Eye (tissue), 1 donor: ENCODE measurements around the gene IGFN1.

Source experiments
- DNase-seq: peaks from one replicate; pipeline ENCODE4 v3.0.0-alpha.2; 2015

The IGFN1 gene

DNA sequence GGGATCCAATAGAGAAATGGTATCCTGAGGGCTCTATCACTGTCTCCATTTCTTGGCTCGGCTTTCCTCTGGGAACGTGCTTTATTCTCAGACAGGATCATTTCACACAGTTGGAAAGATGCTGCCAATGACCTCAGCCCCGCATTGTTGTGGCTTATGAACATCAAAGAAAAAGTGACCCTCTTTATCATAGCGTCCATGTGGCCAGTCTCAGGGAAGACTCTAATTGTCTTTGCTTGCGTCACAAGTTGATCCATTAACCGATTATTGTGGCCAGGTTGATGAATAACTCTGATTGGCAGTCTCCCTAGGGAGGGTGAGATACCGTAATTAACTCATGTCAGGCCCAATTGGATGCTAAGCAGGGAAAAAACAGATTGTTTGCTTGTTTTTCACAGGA is 26.0 kb upstream of the IGFN1 start:
- peak; percentile 38 for DNase-seq

DNA sequence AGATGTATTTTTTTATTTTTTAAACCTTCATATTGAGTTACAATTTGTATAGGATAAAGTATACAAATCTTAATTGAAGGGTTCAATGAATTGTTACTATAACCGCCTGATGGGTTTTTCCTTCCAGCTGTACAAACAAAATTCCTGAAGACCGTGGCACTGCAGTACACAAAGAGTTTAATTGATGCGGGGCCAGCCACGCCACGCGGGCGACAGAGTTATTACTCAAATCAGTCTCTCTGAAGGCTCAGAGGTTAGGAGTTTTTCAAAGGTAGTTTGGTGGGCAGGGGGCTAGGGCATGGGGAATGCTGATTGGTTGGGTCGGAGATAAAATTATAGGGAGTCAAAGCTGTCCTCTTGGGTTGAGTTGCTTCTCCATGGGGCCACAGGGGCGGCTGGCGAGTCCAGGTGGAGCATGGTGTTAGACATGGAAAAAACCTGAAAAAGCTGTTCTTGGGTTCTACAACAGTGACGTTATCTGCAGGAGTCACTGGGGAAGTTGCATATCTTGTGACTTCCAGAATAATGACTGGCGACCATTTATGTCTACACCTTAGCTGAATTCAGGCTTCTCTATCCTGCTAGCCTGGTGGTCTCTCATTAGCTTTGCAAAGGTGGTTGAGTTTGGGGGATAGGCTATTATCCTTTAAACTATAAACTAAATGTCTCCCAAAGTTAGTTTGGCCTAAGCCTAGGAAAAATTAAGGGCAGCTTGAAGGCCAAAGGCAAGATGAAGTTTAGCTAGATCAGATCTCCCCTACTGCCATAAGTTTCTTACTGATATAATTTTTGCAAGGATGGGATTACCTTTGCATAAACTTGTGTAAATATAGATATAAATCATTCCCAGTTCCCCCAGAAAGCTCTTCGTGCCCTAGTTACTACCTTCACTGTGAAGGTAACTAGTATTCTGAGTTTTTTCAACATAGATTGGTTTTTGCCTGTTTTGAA is 23.3 kb upstream of the IGFN1 start:
- no peak for DNase-seq

DNA sequence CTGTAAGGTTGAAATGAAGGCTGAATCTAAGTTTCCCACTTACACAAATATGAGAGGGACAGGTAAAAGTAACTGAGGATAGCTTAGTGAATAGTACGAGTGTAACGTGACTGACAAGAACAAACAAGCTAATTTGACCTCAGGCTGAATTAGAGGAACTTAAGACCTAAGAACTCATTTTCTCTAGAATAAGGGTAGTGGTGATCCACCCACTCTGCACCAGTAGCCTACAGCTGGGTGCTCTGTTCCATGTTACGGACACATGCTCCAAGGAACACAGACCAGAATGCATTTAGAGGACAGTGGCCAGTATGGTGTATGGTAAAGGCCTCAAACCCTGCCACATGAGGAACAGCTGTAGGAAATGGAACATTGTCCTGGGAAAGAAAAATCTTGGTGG is 21.4 kb upstream of the IGFN1 start:
- DNase-seq = no peak

DNA sequence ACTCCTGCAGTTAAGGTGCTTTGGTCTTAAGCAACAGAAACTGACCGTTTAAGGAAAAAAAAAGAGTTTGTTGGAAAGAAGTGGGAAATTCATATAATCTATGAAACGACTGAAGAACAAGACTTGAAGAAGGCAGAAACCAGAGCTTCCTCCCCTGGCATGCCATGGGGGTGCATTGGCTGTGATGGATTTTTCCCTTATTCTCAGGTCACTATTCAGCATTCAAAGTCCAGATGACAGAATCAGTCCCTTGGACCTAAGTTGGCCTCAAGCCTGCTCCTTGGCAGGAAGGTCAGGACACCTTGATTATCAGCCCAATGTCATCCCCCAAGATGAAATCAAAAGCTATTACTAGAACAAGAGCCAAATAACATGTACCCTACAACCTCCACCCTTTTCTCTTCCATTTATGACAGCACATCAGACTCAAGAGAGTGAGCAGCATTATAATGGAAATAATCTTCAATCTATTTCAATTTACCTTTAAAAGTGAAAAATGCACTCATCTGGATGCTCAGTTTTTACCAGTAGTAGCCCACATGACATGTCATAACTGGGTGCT is 20.6 kb upstream of the IGFN1 start:
- no peak for DNase-seq

DNA sequence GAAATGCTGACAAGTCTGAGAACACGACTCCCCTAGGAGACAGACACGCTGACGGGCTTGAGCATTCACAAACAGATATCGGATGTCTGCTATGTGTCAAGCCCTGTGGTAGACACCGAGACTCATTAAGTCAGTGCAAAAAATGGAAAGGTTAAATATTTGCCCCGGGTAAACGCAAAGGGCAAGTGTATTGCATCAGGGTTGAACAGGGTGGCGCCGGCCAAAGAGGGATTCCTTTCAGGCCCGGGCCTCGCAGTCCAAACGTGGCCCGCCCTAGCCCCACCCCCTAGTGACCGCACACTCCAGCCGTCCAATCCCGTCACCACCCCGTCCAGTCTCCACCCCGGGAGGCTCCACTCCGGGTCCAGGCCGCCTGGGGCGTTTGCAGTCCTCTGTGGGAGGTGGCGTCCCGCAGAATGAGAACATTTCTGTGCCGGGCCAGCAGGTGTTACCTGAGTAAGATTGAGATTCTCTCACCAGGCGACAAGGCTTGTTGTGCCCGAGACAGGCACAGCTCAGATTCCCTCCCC is 20.0 kb upstream of the IGFN1 start:
- peak; percentile 93 for DNase-seq

DNA sequence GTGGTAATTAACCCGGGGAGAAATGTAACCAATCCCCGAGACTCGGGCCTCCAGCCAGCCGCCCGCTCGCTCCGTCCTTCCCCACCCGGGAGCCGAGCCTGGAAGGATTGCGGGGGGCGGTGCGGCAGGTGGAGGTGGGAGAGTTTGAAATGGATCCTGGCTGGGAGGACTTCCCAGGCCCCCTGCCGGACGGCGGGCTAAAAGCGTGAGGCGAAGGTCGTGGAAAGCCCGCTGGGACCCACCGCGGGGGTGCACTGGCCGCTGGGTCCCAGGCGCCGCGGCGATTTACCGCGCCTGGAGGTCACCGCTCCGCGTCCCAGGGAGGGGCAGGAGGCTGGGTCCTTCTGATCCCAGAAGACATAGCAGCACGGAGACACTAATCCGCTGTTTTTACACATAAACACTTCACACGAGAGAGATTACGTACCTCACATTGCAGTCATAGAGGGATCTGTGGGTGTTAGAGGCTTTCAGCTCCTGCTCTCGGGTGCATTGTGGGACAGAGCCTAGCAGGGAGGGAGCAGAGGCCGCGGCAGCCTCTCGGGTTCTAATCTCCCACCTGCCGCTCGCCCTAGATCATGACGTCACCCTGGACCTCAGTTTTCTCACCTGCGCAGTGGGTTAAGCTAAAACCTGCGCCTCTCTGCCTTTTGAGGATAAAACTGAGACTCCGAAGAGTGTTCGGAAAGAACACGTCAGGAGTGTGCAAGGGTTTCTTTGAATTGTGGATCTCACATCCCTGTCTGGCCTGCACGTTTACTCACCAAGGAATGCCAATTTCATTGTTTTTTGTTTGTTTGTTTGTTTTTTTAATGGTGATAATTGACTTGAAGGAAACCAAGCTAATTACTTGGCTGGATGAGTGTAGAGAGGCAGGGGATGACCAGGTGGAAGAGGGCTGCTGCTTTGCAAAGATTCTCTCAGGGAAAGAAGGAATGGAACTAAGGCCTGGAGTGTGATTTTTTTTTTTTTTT is 19.3 kb upstream of the IGFN1 start:
- DNase-seq = peak; percentile 84

DNA sequence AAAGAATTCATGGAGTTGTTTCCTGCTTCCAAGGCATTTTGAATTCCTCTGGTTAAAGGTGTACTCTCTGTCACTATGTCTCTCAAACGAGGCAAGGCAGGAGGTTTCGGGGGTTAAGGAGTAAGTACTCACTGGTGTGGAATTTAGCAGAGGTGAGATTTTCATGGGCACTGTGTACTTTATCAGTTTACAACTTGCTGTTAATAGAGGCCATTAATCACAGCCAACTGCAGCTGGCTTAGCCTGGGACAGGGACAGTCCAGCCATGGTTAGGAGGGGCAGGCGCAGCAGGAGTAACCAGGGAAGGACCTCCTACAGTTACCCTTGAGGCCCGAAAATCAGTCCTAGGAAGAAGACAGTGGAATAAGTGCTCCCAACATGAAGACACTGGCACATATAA is 18.3 kb upstream of the IGFN1 start:
- no peak for DNase-seq

DNA sequence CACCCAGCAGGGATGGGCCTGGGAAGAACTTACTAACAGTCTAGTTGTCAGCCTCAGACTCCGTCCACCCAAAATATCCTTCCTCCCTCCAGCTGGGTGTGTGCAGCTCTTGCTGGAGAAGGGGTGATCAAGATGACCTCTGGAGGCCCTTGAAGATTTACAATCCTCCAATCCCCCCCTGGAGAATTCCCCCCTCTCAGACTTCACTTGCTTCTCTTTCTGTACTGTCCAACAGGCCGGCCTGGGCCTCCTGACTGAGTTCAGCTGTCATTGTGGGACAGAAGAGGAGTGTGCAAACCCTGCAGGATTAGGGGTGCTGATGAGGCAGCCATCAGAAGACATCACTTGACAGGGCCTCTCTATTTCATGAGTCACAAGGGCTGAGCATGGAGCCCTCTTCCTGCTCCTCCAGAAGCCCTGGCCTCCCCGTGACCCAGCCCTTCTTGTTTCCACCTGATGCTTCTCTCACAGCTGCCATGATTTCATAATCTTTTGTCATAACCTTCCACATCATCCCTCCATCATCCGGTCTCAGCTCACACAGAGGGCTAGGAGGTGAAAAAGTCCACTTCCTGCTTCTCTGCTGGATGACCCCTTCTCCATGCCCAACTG is 17.5 kb upstream of the IGFN1 start:
- DNase-seq = no peak

DNA sequence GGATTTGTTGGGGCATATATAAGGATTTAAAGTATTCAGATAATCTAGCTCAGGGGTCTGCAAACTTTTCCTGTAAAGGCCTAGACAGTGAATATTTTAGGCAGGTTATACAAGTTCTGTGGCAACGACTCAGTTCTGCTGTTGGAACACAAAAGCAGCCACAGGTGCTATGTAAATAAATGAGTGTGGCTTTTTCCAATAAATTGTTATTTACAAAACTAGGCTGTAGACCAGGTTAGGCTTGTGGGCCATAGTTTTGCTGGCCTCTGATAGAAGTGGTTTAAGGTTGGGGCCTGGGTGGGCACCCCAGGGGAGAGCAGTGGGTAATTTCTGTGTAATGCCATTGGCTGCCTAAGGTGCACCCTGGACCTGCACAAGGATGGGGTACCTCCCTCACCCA is 16.9 kb upstream of the IGFN1 start:
- DNase-seq = no peak

DNA sequence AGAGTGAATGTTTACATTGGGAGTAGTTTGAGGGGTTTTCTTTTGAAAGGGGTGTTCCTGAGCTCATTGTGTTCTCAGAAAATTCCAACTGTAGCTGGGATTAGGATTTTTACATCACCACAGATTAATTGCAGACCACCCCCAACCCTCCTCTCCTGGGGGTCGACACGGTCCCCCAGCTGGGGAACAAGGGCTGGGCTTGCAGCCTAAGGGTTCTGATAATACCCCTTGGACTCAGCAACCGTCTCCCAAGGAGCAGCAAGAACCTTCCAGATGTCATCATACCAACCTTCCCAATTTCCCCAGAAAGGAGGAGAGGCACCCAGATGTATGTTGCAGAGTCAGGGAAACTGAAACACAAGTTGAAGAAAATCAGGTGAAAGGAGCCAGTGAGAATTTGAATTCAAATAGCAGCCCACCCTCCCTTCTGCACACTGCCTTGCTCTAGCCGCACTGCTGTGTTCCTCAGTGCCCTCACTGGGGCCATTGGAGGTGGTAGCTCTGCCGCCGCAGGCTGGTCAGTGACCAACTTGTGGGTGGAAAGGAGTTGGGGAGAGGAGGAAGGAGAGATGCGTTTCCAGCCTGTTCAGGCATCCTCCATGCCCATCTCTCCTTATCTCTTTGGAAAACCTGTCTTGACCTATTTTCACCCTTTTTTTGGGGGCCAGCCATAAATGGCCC is 14.7 kb upstream of the IGFN1 start:
- no peak for DNase-seq

DNA sequence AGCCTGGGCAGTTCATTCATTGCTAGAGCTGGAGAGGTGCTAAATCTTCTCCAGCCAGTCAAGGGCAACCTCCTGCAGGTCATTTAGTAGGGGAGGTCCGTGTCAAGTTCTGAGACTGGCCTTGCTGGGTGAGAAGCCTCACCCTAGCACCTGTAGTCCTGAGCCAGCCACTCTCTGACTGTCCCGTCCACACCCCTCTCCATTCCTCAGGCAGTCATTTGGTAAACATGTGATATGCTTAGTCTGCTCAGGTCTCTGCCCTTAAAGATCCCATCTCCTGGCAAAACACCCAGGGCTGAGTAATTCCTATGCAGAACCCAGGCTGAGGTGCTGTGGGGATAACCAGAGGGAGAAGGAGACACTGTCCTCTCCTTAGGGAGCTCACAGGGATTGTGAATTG is 13.7 kb upstream of the IGFN1 start:
- DNase-seq = no peak

DNA sequence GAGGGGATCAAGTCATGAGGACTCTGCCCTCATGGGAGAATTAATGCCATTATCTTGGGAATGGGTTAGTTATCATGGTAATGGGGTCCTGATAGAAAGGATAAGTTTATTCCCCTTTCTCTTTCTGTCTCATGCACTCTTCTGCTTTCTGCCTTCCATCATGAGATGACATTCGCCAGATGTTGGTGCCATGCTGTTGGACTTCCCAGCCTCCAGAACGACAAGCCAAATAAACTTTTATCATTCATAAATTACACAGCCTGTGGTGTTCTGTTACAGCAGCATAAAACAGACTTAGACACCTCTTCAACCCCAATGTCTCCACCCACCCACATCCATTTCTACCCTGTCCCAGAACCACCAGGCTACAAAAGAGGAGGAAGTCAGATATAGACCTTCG is 11.9 kb upstream of the IGFN1 start:
- no peak for DNase-seq

DNA sequence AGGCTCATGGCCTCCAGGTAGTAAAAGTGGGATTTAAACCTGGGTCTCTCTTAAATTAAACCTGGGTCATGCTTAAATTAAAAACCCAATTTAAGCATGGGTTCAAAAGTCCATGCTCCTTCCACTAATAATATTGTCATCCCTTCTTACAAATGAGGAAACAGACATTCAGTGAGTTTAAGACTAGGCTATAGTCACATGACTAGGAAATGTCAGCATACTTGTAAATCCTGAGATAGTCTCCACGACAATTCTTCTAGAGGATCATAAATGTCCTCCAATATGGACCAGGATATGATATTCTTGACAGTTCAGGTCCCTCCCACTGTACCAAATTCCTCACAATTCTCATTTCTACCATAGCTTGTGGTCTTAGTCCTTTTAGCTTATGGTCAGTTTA is 10.5 kb upstream of the IGFN1 start:
- DNase-seq = no peak

DNA sequence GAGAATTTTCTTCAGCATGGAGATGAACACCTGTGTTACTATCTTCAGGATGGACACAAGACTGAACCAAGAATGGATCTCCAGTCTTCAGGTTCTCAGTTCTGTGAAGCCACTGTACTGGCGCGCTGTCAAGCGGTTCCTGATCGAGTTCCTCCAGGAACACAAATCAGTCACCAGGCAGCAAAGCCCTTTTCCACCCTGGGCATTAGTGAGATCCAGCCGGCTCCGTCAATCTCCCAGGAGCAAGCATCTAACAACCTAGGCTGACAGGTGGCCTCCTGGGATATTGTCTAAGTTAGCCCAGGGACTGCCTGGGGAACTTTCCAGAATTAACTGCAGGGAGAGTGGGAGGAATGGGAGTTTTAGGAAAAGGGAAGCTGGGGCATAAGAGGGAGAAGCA is 9.7 kb upstream of the IGFN1 start:
- no peak for DNase-seq

DNA sequence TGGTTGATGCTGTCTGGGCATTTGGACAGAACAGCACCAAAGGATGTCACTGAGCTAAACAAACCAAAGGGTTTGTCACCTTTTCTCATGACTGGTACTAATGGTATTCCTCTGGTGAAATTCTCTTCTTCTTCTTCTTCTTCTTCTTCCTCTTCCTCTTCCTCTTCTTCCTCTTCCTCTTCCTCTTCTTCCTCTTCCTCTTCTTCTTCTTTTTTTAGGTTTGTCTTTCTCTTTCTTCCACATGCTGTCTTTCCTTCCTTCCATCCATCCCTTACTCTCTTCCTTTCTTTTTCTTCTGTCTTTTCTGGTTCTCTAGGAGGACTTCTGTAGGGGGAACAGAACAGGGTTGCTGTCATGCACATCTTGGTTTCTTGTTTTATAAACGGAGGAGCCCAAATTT is 9.3 kb upstream of the IGFN1 start:
- DNase-seq = no peak

DNA sequence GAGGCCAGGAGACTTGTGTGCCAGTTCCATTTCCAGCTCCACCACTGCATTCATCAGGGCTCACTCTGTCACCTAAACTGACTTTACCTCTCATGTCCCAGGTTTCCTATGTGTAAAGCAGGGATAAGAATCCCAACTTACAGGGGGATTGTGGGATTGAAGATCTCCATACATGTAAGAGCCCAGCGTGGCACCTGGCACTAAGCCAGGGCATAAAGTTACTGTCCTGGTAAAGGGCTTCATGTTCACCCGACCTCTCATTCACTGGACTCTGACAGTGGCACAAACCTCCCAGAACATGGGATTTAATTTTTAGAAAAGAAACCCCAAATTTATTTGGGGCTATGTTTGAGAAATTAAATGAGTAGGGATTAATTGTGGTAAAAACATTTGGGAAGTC is 8.9 kb upstream of the IGFN1 start:
- no peak for DNase-seq

DNA sequence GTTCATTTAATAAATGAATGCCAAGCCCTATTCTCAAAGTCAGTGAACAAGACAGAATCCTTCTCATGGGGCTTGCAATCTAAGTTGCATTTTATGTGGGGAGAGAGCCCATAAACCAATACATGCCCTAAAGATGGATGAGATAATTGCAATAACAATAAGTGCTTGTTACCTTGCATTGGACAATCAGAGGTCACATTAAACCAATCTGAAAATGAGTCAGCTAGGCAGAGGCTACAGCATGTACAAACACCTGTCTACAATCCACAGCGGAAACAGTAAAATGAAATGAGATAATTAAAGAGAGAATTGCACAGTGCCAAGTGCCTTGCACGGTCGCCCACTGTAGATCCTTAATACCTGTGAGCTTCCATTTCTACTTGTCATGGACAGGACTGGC is 7.4 kb upstream of the IGFN1 start:
- no peak for DNase-seq

DNA sequence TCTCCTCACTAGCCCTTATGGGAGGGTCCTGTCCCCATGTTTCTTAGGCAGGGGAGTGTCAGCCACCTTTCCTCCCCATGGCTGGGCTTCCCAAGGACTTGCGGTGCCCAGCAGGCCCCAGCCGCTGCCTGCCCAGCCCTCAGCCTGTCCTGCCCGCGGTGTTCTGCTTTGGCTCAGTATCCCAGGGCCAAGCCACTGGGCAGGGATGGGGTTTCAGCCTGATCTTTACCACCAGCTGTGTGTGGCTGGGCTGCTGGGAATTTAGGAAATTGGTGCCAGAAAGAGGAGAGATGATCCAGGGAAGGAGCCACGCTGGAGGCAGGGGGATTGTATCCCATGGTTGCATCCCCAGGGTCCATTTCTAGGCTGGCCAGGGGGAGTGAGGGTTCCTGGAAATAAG is 6.9 kb upstream of the IGFN1 start:
- DNase-seq = no peak

DNA sequence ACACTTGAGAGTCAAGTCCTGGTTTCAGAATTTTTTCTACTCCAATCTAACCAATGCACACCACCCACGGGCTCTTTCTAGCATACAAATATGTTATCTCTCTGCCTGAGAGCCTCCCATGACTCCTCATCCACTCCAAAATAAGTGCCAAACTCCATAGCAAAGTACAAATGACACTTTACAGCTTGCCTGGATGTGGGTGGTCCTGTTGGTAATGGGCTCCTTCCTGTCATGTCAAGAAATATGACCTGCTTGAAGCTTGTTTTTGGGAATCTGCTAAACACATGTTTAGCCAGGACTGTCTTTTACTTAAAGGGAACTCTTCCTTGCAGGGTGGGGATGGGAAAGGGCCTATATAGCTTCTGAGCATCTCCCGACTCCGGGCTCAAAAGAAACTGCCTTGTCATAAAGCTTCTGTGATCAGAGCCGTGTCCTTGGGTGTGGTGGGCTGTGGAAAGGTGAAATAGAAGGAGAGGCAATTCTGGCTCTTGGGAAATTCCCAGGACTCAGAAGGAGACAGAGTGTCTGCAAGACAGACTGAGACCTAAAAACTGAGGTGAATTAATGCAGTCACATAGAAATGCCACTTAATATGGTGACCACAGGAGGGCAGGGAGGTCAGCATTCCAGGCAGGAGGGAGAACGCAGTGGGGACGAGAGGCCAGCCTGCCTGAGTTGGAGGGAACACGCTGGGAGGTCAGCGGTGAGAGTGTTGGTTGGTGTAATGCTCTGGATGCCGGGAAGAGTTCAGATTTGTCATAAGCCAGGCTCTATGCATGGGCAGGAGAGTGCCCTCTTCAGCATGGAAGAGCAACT is 6.1 kb upstream of the IGFN1 start:
- DNase-seq = peak; percentile 75

DNA sequence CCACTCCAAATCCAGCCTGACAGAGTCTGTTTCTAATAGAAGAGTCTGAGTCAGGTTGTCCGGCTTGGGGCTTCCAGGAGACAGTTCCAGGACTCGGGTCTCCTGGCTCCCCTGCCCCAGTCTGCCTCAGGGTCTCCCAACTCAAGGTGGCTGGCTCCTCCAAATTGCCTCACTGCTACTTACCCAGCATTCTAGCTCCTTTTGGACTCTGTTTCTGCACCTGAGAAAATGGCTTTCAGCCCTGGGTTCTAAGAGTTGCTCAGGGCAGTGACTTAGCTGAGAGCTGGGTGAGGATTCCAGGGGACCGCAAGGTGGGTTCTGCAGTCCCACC is 5.5 kb upstream of the IGFN1 start:
- DNase-seq = no peak

DNA sequence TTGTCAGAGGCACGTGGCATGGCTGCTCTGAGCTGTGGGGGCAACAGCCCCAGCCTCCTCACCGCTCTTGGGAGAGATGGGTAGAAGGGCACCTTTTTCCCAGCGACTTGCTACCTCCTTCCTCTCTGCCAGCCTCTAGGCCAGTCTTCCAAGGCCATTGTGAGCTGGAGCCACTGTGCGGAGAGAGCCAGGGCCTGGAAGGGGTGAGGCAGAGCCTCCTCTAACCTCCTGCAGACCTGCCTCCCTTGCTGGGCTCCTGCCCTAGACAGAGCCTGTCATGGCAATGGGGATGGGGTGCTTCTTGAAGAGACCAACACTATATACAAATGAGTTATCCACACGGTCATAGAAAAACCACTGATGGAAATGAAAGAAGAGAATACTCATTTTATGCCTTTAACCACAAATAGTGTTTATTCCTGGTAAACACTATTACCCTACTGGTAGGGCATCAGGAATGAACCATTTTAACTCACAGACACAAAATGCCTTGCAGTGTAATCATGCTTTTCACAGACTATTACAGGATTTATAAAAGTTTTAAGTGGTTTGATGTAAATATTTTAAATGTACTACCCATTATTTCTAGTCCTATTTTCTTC is 5.0 kb upstream of the IGFN1 start:
- no peak for DNase-seq
